Measurements from ENCODE around the gene EGLN3. TPM values are rescaled to one million over a fixed set of nuclear protein-coding genes. Genes with fewer than 3 reads are reported as not detected.

The EGLN3 gene
- total RNA-seq, 3 donors from 2014 or later (not counting 1 experiment from before 2014, with no cell fraction given): 0.52 to 1.1 (median 0.57) TPM

- Histone ChIP-seq H3K4me1 (ENCODE audit: control insufficient read depth, insufficient read depth, low read length) (no peaks in the 10 kb centered on the region), H3K36me3 (ENCODE audit: control insufficient read depth, insufficient read depth, low read length) (no peaks in the 10 kb centered on the region), H3K9me3 (ENCODE audit: control insufficient read depth, insufficient read depth, low read length) (no peaks in the 10 kb centered on the region), H3K27me3 (ENCODE audit: control insufficient read depth, insufficient read depth, low read length) (no peaks in the 10 kb centered on the region), H3K4me3 (ENCODE audit: low read length) (no peak overlapping the region), H3K27ac (ENCODE audit: low read length) (no peak overlapping the region)
- H3K9me3 Mint-ChIP-seq: peaks cover 0 to 6% of the 10 kb centered on the region in 2 donors
- DNase-seq: no peak
- H3K4me3 Mint-ChIP-seq: no peak overlapping the region
- intact Hi-C loops (cut with micrococcal nuclease): no loop called here
- no peak overlapping the region for H3K27ac Mint-ChIP-seq
- TF ChIP-seq CTCF (IDR thresholded peaks at IDR 0.05): no peak
- 96% methylated on average over 6 of the region's 6 CpGs for WGBS (ENCODE audit: insufficient coverage)
- no peaks in the 10 kb centered on the region for H3K36me3 Mint-ChIP-seq
- peaks cover 0 to 6% of the 10 kb centered on the region in 2 donors for H3K27me3 Mint-ChIP-seq (ENCODE audit: low read depth in 2 of 2)
- no peaks in the 10 kb centered on the region for H3K4me1 Mint-ChIP-seq
- ATAC-seq: no peak
These were observed 48.5 kb downstream of the EGLN3 start for GRCh38 chr14:33902363-33902762.

DNA sequence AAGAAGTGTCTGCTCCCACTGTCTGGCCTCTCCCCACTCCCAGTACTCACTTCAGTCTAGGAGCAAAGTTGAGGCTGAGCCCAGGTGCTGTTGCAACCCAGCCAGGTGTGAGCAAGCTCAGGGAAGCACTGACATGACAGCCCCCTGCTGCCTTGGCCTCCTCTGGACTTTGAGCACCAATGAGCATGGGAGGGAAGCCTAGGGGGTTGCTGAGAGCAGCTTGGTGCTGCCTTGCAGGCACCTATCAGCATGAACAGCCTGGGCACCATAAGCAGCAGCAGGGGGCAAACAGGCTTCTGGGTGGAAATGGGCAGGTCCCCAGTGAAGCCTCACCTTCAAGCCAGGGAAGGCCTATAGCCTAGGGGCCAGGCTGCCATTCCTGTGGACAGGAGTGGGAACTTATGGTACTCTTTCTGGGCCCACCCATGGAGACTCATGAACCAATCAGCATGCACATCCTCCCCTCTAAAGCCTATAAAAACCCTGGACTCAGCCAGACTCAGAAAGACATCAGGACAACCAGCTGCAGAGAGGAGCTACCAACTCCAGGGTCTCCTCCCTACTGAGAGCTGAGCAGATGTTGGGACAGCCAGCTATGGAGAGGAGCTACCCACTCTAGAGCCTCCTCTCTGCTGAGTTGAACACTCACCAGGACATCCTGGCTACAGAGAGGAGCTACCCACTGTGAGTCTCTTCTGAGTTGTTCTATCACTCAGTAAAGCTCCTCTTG lies 49.3 kb downstream of the EGLN3 start:
- Mint-ChIP-seq H3K9me3 (peaks cover 0 to 6% of the 10 kb centered on the region in 2 donors), H3K27ac (no peak overlapping the region), H3K4me3 (no peak overlapping the region), H3K36me3 (no peaks in the 10 kb centered on the region), H3K4me1 (no peaks in the 10 kb centered on the region), H3K27me3 (ENCODE audit: low read depth in 2 of 2) (peaks cover 0 to 6% of the 10 kb centered on the region in 2 donors)
- H3K36me3 ChIP-seq (ENCODE audit: control insufficient read depth, insufficient read depth, low read length): no peaks in the 10 kb centered on the region
- H3K4me1 ChIP-seq (ENCODE audit: control insufficient read depth, insufficient read depth, low read length): no peaks in the 10 kb centered on the region
- intact Hi-C loops (cut with micrococcal nuclease): no loop called here
- TF ChIP-seq CTCF (IDR thresholded peaks at IDR 0.05): no peak
- ATAC-seq (no peak), DNase-seq (no peak)
- no peak overlapping the region for H3K4me3 ChIP-seq (ENCODE audit: low read length)
- H3K9me3 ChIP-seq (ENCODE audit: control insufficient read depth, insufficient read depth, low read length): no peaks in the 10 kb centered on the region
- H3K27ac ChIP-seq (ENCODE audit: low read length): no peak overlapping the region
- H3K27me3 ChIP-seq (ENCODE audit: control insufficient read depth, insufficient read depth, low read length): no peaks in the 10 kb centered on the region

DNA sequence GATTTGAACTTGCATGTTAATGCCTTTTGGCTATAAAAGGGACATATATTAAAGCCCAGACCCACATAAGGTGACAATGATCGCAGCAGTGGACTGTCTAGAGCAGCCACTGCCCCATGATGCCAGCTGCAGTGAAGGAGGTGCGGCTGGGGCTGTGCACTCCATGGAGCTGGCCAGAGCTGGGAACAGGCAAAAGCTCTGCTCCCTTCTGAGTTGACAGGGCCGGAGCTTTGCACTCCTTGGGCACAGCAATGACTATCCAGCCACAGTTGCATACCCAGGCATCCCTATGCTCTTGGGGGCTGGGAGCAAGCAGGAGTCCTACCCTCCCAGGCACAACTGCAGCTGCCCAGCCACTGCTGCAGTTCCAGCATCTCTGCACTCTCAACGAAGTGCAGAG lies 50.2 kb downstream of the EGLN3 start:
- no peak overlapping the region for H3K27ac Mint-ChIP-seq
- DNase-seq (no peak), ATAC-seq (no peak)
- peaks cover 0 to 6% of the 10 kb centered on the region in 2 donors for H3K27me3 Mint-ChIP-seq (ENCODE audit: low read depth in 2 of 2)
- H3K27me3 ChIP-seq (ENCODE audit: control insufficient read depth, insufficient read depth, low read length): no peaks in the 10 kb centered on the region
- H3K27ac ChIP-seq (ENCODE audit: low read length): no peak overlapping the region
- H3K4me3 ChIP-seq (ENCODE audit: low read length): no peak overlapping the region
- no peaks in the 10 kb centered on the region for H3K36me3 ChIP-seq (ENCODE audit: control insufficient read depth, insufficient read depth, low read length)
- H3K36me3 Mint-ChIP-seq: no peaks in the 10 kb centered on the region
- 81% methylated on average over 4 of the region's 4 CpGs for WGBS (ENCODE audit: insufficient coverage)
- no peaks in the 10 kb centered on the region for H3K4me1 Mint-ChIP-seq
- intact Hi-C loops (cut with micrococcal nuclease): no loop called here
- no peak for TF ChIP-seq CTCF (IDR thresholded peaks at IDR 0.05)
- H3K4me1 ChIP-seq (ENCODE audit: control insufficient read depth, insufficient read depth, low read length): no peaks in the 10 kb centered on the region
- peaks cover 0 to 6% of the 10 kb centered on the region in 2 donors for H3K9me3 Mint-ChIP-seq
- H3K9me3 ChIP-seq (ENCODE audit: control insufficient read depth, insufficient read depth, low read length): no peaks in the 10 kb centered on the region
- no peak overlapping the region for H3K4me3 Mint-ChIP-seq

All from natural killer cell (primary cell).